Measurements from ENCODE around the gene RIPPLY3. TPM values are rescaled to one million over a fixed set of nuclear protein-coding genes. Genes with fewer than 3 reads are reported as not detected.

RIPPLY3 gene
- total RNA-seq = under 1 TPM in 1 of 2 donors, not detected in 1; 0.21 TPM

GRCh38 chr21:37006486-37007291, at the start of gene RIPPLY3:
TSS of gene RIPPLY3 (plus strand) at chr21:37006702. CDS start at chr21:37006773, 71 bp downstream.
- intact Hi-C loops (cut with DNase I) = no loop called here
- no peak for TF ChIP-seq CTCF (IDR thresholded peaks at IDR 0.05)
- H3K9me3 ChIP-seq = no peaks in the 10 kb centered on the region
- H3K27me3 ChIP-seq = peaks cover 15% of the 10 kb centered on the region
- H3K9ac ChIP-seq (ENCODE audit: low read depth in 2 of 2, low read length in 2 of 2) = no peak within 1 kb of the TSS
- DNase-seq = no peak
- no peaks in the 10 kb centered on the region for H3K36me3 ChIP-seq
- peak within 1 kb of the TSS; percentile 45 for H3K4me3 ChIP-seq
- no peak within 1 kb of the TSS for H3K27ac ChIP-seq
- H3K4me1 ChIP-seq = no peaks in the 10 kb centered on the region

GRCh38 chr21:36959020-36959835, 47.3 kb upstream of the RIPPLY3 start:
- H3K27me3 ChIP-seq = no peaks in the 10 kb centered on the region
- H3K36me3 ChIP-seq = no peaks in the 10 kb centered on the region
- no peak overlapping the region for H3K4me3 ChIP-seq
- H3K4me1 ChIP-seq = no peaks in the 10 kb centered on the region
- no peaks in the 10 kb centered on the region for H3K9me3 ChIP-seq
- intact Hi-C loops (cut with DNase I) = no loop called here
- TF ChIP-seq CTCF (IDR thresholded peaks at IDR 0.05) = no peak
- DNase-seq = no peak
- no peak overlapping the region for H3K9ac ChIP-seq (ENCODE audit: low read depth in 2 of 2, low read length in 2 of 2)
- H3K27ac ChIP-seq = no peak overlapping the region

- Histone ChIP-seq H3K36me3 (no peaks in the 10 kb centered on the region), H3K4me3 (no peak overlapping the region), H3K9me3 (no peaks in the 10 kb centered on the region), H3K27me3 (no peaks in the 10 kb centered on the region), H3K9ac (ENCODE audit: low read depth in 2 of 2, low read length in 2 of 2) (no peak overlapping the region), H3K27ac (no peak overlapping the region), H3K4me1 (no peaks in the 10 kb centered on the region)
- intact Hi-C loops (cut with DNase I) = no loop called here
- no peak for DNase-seq
- TF ChIP-seq CTCF (IDR thresholded peaks at IDR 0.05) = no peak
These were observed 45.7 kb upstream of the RIPPLY3 start for GRCh38 chr21:36960676-36961284.

- DNase-seq = no peak
- no peak for TF ChIP-seq CTCF (IDR thresholded peaks at IDR 0.05)
These were observed 44.3 kb upstream of the RIPPLY3 start for GRCh38 chr21:36962098-36962780.

GRCh38 chr21:36964398-36964797, 42.1 kb upstream of the RIPPLY3 start:
- H3K36me3 ChIP-seq = no peaks in the 10 kb centered on the region
- intact Hi-C loops (cut with DNase I) = no loop called here
- H3K27ac ChIP-seq = no peak overlapping the region
- no peak overlapping the region for H3K9ac ChIP-seq (ENCODE audit: low read depth in 2 of 2, low read length in 2 of 2)
- H3K4me1 ChIP-seq = no peaks in the 10 kb centered on the region
- no peaks in the 10 kb centered on the region for H3K9me3 ChIP-seq
- H3K27me3 ChIP-seq = no peaks in the 10 kb centered on the region
- no peak overlapping the region for H3K4me3 ChIP-seq
- no peak for DNase-seq
- TF ChIP-seq CTCF (IDR thresholded peaks at IDR 0.05) = no peak

More at GRCh38 chr21:36962098-36962780, 44.3 kb upstream of the RIPPLY3 start:
- intact Hi-C loops (cut with DNase I) = no loop called here
- Histone ChIP-seq H3K9me3 (no peaks in the 10 kb centered on the region), H3K4me1 (no peaks in the 10 kb centered on the region), H3K4me3 (no peak overlapping the region), H3K27ac (no peak overlapping the region), H3K9ac (ENCODE audit: low read depth in 2 of 2, low read length in 2 of 2) (no peak overlapping the region), H3K27me3 (no peaks in the 10 kb centered on the region), H3K36me3 (no peaks in the 10 kb centered on the region)
